ENCODE results near the gene KCNJ5.

KCNJ5 gene

DNA sequence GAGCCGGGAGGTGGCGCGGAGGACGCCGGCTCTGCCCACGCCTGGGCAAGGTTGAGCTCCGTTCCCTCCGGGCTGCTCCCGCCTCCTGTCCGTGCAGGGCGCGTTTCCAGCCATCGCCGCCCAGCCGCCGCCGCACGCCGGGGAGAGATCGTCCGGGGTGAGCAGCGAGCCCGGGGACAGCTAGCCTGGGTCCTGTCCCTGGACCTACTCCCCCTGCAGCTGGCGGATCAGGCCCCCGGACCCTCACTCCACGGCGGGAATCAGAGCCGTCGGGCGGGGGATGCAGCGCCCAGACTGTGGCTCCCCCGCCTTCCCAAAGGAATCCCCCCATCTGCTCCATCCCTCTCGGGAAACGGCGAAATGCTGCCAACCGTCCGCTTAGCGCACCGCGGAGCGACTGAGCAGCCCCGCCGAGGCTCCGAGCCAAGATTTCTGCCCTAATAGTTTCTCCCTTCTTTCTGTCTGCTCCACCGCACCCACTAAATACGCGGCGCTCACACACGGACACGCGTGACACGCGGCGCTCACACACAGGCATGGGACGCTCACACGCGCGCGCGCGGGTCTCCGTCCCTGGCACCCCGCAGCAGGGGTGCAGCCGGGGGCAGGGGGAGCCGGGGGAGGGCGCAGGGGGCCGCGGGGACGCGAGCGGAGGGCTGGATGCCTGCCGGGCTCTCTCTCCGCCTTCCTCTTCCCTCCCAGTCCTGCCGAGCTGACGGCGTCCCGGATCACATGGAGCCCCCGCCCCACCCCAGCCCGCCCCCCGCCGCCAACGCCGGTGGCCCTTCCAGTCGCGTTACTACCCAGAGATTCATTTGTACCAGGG is at the start of gene KCNJ5:
Gene KCNJ5, plus strand, starts transcription at position 814 of the 826 bp plus-strand sequence. CDS start 19,918 bp downstream, outside the sequence.
- no peak for DNase-seq

DNA sequence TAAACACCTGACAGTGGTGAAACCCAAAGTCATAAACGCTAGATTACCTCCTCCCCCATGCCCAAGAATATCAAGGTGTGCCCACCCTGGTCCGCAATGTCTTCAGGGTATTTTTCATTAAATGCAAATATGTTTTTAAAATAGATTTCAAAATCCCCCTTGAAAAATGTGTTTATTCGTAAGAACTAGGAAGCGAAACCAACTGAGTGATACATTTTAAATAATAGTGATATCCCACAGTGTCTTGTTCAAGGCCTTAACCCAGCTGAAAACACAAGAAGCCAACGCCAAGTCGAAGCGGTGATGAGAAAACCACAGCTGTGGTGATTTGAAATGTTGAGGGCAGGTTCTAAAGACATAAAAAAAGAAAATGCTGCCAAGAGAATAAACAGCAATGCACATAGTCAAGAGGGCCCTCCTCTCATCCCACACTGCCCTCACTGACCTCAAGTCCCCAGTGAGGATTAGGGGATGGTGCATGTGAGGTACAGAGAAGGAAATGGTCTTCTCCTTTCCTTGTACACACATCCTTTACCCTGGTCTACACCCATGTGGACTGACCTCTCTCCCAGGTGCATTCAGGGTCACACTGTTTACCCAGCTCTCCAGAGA is 49.6 kb upstream of the KCNJ5 start:
- no peak for DNase-seq

- DNase-seq: no peak
Observed at GRCh38 chr11:128843198-128843785, 47.9 kb upstream of the KCNJ5 start.

- DNase-seq: no peak
Observed at GRCh38 chr11:128845334-128845780, 45.8 kb upstream of the KCNJ5 start.

- no peak for DNase-seq
Observed at GRCh38 chr11:128846985-128847384, 44.2 kb upstream of the KCNJ5 start.

DNA sequence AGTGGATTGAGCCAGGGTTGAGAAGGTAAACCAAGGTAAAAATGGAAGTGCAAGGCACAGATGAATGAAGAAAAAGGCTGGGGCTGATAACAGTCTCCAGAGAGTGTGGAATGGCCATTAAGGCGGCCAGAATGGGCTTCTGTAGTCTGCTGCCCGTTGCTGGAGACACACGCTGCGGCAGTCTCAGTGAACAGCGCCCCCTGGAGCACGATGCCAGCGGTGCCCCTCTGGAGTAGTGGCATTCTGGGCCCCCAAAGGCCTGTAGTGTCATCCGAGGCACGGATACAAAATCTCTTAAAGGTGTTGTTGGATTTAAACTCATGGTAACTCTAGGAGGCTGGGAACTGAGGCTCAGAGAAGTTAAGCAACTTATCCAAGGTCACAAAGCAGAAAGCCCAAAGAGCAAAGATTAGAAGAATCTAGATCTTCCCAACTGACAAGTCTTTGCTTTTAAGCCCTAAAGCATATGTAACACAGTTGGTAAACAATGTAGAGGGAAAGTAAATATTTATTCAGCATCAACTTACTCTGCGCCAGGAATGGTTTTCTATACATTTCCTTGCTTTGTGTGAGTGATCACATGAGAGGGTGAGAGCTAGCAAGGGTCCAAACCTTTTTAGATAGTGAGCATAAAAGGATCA is 42.2 kb upstream of the KCNJ5 start:
- DNase-seq: no peak

DNA sequence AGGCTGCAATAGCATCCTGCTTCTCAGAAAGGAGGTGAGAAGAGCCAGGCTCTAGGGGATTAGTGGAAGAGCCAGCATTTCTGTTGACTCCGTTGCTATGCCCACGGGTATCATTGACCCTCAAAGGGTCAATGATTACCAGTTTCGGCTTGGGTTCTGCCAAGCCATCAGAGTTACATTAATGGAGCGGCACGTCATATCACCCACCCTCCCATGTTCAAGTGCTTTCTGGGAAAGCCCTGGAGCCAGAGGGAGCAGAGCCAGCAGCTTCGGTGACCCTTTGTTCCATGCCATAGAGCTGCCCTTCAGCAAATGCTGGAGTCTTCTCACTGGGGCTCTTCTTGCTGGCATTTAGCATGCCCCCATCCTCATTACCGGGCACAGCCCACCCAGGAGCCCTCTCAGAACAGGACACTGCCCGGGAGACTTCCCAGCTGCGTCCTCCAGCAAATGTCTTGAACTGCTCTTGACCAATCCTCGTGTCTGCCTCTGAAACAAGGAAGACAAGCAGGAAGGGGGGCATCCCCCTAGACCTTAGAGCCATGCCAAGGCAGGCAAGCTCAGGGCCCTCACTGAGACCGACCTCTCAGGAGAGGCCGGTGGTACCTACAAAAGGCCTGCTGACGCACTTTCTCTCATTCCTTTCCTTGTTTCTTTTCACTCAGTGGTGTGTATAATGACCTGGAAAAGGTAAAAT is 38.7 kb upstream of the KCNJ5 start:
- DNase-seq: no peak

- DNase-seq: no peak
Observed at GRCh38 chr11:128853559-128853958, 37.6 kb upstream of the KCNJ5 start.

GRCh38 chr11:128854841-128855240 is 36.3 kb upstream of the KCNJ5 start:
- DNase-seq: no peak

DNA sequence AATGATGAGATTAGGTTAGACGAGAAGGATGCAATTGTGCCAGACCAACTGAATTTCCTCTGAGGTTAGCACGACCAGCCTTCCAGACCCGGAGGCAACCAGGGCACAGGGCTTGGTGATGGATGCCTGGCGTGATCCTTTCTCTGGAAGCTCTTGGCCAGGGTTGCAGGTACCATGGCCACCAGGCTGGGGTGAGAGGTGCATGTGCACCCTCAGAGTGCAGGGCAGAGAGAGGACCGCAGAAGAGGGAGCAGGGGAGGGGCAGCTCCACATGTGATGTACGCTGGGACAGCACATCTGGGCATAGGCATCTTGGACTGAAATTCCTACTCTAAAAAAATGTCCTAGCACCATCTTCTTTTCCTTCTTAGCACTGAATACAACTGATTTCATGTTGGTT is 34.9 kb upstream of the KCNJ5 start:
- no peak for DNase-seq

DNA sequence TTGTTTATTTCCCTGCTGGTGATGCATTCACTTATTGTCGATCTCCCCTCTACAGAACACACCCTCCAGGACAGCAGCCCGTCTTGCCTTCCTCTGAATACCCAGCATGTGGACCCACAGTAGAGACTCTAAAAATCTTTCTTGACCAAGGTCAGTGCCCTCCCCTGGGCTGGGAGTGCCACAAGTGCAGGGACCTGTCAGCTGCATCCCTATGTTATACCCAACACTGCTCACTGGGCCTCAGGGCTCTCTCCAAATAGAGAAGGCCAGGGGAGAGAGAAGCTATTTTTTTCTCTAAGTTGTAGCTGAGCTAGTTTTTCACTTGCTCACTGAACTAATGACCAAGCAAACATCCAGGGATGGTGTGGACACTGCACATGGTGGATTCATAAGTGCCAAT is 33.8 kb upstream of the KCNJ5 start:
- DNase-seq: no peak

DNA sequence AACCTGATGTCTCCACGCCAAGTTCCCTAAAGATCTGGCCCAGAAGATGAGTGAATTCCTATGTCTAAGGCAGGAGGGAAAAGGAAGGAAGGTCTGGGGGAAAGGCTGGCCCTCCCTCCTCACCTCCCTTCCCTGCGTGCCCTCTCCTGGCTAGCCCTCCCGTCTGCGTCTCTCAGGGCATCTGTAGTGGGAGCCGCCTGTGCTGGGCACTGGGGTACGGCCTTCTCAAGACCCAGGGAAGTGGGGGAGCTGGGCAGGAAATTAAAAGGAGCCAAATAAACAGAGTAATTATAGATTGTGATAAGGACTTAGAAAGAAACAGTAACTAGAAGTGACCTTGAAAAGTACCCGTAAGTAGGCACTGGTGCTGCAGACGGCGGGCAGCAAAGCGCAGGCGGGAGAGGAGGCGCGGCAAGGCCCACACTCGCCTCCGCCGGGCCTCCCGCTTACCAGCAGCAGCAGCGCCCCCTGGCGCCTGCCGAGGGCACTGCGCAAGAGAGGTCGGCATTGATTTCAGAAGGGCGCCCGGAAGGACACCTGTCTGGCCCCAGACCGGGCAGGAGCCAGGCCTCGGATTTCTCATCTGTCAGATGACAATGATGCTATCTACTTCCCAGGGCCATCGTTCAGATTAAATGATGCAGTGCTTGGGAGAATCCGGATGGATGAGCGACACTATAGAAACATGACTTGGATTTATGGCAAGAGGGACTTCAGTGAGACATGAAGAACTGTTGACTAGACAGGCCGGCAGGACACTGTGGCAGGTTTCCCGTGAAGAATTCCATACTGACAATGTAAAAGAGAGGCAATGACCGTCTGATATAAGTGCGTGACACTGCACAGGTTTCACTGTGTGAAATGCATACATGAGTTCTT is 31.4 kb upstream of the KCNJ5 start:
- no peak for DNase-seq

- no peak for DNase-seq
Observed at GRCh38 chr11:128860571-128861361, 30.4 kb upstream of the KCNJ5 start.

- DNase-seq: no peak
Observed at GRCh38 chr11:128862406-128862805, 28.8 kb upstream of the KCNJ5 start.

DNA sequence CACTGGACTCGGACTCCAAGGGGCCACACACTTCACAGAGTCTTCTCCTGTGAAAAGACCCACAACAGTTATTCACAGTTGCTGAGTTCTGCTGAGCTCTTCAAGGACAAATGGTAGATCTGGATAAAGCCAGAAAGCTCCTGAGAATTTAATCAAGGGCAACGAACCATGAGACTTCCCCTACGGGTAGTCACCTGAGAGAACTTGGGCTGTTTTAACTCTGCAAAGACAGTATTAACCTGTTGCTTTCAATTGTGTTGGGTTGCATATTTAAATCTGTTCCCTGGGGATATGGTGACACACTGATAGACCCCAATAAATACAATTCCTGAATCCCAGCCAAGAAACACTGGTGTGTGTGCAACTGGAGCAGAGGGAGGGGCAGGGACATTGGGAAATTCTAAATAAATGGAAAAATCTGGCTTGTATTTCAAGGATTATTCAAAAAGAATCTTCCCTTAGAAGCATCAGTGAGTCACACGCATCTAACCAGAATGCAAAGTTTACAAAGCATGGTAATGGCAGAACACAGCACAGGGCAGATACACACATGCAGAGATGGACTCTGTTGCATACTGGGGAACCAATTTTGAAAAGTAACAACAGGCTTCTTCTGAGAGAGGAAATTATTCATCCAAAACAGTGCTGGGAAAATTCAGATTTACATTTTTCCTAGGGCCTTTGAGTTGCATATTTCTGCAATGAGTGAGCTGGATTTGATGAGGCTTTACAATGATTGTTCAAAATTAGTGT is 28.1 kb upstream of the KCNJ5 start:
- DNase-seq: no peak

DNA sequence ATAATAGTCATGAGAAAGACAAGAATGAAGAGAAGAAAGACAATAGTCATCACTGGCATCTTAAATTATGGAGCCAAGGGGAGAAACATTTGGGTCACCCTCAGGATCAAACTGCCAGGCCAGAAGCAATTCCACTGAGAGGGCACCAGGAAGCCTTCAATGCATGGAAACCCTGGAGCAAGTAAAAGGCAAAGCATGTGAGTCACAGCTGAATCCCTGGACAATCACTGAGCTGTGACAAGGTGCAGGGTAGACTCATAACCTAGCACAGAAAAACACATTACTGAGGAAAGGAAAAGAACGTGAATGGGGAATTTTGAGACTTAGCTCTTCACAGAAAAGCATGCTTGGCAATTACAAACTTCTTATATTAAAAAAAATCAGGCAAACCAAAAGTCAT is 25.7 kb upstream of the KCNJ5 start:
- no peak for DNase-seq

DNA sequence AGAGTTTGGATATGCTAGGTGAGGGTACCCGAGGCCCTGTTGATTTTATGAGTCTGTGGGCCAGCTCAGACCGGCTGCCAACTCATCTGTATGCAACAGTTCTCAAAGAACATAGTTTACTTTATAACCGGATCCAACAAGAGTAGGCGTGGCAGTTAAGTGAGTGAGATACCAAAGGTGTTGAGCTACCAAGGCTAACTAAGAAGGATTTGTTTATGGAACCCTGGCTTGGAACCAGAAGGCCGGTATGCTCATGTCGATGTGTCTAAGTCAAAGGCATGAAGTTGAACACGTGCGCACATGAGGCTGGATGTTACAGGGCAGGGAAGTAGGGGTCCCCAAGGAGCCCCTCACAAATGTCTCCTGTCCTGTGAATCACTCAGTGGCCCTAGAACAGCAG is 23.9 kb upstream of the KCNJ5 start, which contains the start of gene KCNJ1:
Gene KCNJ1, minus strand, starts transcription at position 20 of the 400 bp plus-strand sequence. CDS start 27,053 bp downstream, outside the sequence.
- no peak for DNase-seq

DNA sequence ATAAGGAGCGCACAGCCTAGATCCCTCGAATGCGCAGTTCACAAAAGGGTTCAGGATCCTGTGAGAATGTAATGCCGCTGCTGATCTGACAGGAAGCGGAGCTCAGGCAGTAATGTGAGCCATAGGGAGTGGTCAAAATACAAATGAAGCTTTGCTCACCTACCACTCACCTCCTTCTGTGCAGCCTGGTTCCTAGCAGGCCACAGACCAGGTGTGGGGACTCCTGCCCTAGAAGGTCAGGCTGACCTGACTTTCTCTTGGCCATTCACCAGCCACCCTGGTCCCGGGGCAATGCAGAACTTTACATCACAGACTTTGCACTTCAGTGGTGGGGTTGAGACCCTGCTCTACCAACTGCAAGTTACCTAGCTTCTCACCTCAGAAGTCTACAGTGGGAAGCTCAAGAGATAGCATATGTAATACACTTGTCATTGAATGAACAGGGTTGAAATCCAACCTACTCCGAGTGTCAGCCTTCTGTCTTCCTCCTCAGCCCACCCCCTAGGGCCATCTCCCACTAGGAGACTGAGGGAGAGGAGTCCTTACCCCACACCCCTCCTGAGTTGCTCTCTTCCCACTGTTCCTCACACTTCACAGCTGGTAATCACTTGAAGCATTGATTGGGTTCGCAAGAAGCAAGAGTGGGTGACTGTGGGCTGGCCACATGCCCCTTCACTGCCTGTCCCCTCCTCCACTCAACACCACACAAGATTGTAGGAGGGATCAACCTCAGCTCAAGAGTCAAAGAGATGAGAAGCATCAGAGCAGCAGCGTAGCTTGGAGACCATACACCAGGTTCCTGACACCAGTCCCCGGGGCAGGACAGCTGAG is 22.1 kb upstream of the KCNJ5 start:
- no peak for DNase-seq

- DNase-seq: no peak
Observed at GRCh38 chr11:128871168-128871610, 20.0 kb upstream of the KCNJ5 start.

Measured in NCI-H1436 treated with DMSO at 0.1 percent for 48 hours (cell line).